Suprapubic skin (tissue), 4 donors: ENCODE data around the gene ST7.

ENCODE experiments used
- EP300 ChIP-seq: sonication (generic); formaldehyde crosslinking; IDR thresholded peaks from one replicate; pipeline ENCODE4 v1.6.1; 2017; ENCODE audit warnings: antibody characterized with exemption
- POLR2A ChIP-seq, 2 donors: fragments of 450-650 bp; IDR thresholded peaks; one replicate each; pipeline ENCODE4 v1.6.1; 2017; ENCODE audit warnings: antibody characterized with exemption in 2 of 2, mild to moderate bottlenecking in 2 of 2, moderate library complexity in 2 of 2
- POLR2AphosphoS5 ChIP-seq, 3 donors: sonication (generic); formaldehyde crosslinking; IDR thresholded peaks; one replicate each; pipeline ENCODE4 v1.6.1; 2017; ENCODE audit warnings: antibody characterized with exemption in 3 of 3
- TF ChIP-seq, protein P1 (sequence below), 2 donors: fragments of 200-600 bp in 1 of 2; fragments of 450-650 bp in 1 of 2; sonication (generic) in 1 of 2; IDR thresholded peaks; one replicate each; pipeline ENCODE4 v1.5.1; 2016 to 2019; ENCODE audit warnings: antibody characterized with exemption in 2 of 2, mild to moderate bottlenecking in 1 of 2, moderate library complexity in 1 of 2

DNA sequence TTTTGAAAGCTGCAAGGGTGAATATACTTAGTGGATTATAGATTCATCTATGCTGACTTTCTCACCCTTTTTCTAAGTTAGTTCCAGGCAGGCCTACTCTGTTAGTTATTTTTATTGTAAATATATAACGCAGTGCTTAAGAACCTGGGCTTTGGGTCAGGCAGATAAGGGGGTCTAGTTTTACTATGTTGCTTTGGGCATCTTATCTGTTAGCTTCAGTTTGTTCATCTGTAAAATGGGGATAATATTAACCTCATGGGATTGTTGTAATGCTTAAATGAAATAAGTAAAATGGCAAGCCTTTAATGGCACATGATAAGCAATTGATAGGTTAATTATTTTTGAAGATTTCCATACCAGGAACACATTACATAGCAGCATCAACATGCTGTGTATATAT is 79.5 kb downstream of the ST7 start:
- no peak for TF ChIP-seq POLR2A (IDR thresholded peaks at IDR 0.05)
- no peak for TF ChIP-seq POLR2AphosphoS5 (IDR thresholded peaks at IDR 0.05)
- TF ChIP-seq EP300: no peak
- TF ChIP-seq, protein P1, sequence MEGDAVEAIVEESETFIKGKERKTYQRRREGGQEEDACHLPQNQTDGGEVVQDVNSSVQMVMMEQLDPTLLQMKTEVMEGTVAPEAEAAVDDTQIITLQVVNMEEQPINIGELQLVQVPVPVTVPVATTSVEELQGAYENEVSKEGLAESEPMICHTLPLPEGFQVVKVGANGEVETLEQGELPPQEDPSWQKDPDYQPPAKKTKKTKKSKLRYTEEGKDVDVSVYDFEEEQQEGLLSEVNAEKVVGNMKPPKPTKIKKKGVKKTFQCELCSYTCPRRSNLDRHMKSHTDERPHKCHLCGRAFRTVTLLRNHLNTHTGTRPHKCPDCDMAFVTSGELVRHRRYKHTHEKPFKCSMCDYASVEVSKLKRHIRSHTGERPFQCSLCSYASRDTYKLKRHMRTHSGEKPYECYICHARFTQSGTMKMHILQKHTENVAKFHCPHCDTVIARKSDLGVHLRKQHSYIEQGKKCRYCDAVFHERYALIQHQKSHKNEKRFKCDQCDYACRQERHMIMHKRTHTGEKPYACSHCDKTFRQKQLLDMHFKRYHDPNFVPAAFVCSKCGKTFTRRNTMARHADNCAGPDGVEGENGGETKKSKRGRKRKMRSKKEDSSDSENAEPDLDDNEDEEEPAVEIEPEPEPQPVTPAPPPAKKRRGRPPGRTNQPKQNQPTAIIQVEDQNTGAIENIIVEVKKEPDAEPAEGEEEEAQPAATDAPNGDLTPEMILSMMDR (IDR thresholded peaks at IDR 0.05): no peak
